Measurements from ENCODE around the gene SCIMP. TPM values are rescaled to one million over a fixed set of nuclear protein-coding genes. Genes with fewer than 3 reads are reported as not detected.

The SCIMP gene
- total and polyA plus RNA-seq, 2 of the 4 experiments (the other 2 are of a cell fraction): not detected

GRCh38 chr17:5281814-5282641, 47.4 kb upstream of the SCIMP start, which contains the start of gene RABEP1:
TSS of gene RABEP1 (plus strand) at chr17:5282284. CDS start at chr17:5282487, 203 bp downstream.
- Histone ChIP-seq H2BK15ac (ENCODE audit: low read depth, low read length) (peak within 1 kb of the TSS; percentile 21; the same call in 1 of the 3 replicates), H4K20me1 (ENCODE audit: insufficient read depth, low read length) (peaks cover 30% of the 10 kb centered on the region), H3K9ac (ENCODE audit: low read depth, low read length) (peak within 1 kb of the TSS; percentile 95), H4K91ac (ENCODE audit: insufficient read depth, low read depth, low read length) (no peak within 1 kb of the TSS), H2BK120ac (ENCODE audit: low read depth, low read length) (no peak within 1 kb of the TSS), H4K5ac (ENCODE audit: low read depth, low read length) (peak within 1 kb of the TSS; percentile 49), H3K23ac (ENCODE audit: low read depth, low read length) (peak within 1 kb of the TSS; percentile 94), H3K56ac (ENCODE audit: extremely low read depth, insufficient read depth, low read length) (peak within 1 kb of the TSS; percentile 42; the same call in 1 of the 2 replicates), H3K4ac (ENCODE audit: low read depth, low read length) (peak within 1 kb of the TSS; percentile 76; the same call in 1 of the 2 replicates), H3K9me1 (ENCODE audit: insufficient read depth, low read length) (peaks cover 9% of the 10 kb centered on the region; the same call in 1 of the 2 replicates), H3K4me3 (ENCODE audit: insufficient read depth, low read depth, low read length) (peak within 1 kb of the TSS; percentile 82), H3K9me3 (ENCODE audit: control insufficient read depth, insufficient read depth, low read length) (no peaks in the 10 kb centered on the region), H2AK9ac (replicated peaks; ENCODE audit: low read depth, low read length, poor library complexity) (peak within 1 kb of the TSS; percentile 11), H3K27me3 (ENCODE audit: control insufficient read depth, insufficient read depth, low read length) (no peaks in the 10 kb centered on the region), H3K79me1 (ENCODE audit: low read depth in 1 of 2, low read length in 2 of 2) (peaks cover 16 to 31% of the 10 kb centered on the region in 2 experiments), H3K18ac (ENCODE audit: low read depth, low read length) (peak within 1 kb of the TSS; percentile 56; the same call in 1 of the 2 replicates), H4K8ac (ENCODE audit: low read depth in 2 of 2, low read length in 2 of 2) (peak within 1 kb of the TSS; percentile 69 to 84), H3K14ac (replicated peaks; ENCODE audit: low read depth, low read length) (peak within 1 kb of the TSS; percentile 79), H2AFZ (replicated peaks; ENCODE audit: low read length, poor library complexity) (peak within 1 kb of the TSS; percentile 91), H3K4me2 (ENCODE audit: low read depth, low read length) (peak within 1 kb of the TSS; percentile 100), H3K4me1 (ENCODE audit: control insufficient read depth, insufficient read depth, low read length) (peaks cover 6% of the 10 kb centered on the region), H2BK5ac (ENCODE audit: low read depth, low read length, poor library complexity, severe bottlenecking) (peak within 1 kb of the TSS; percentile 31), H3K27ac (ENCODE audit: insufficient read depth, low read length) (peak within 1 kb of the TSS; percentile 61), H2BK20ac (ENCODE audit: low read depth, low read length) (no peak within 1 kb of the TSS), H2AK5ac (ENCODE audit: low read depth, low read length) (peak within 1 kb of the TSS; percentile 80), H3K36me3 (ENCODE audit: control insufficient read depth, insufficient read depth, low read length) (no peaks in the 10 kb centered on the region; the same call in none of the 2 replicates)
- dilution Hi-C loops (cut with HindIII; ENCODE audit: low sequenced_read_pairs, unreplicated experiment): no loop called here
- CTCF ChIA-PET: interaction anchor here (0.7 kb wide), 1 partner anchor 18 kb away, joined by 3 read pairs; no protein-coding TSS in a partner anchor
- peak; percentile 88 for DNase-seq
- TF ChIP-seq BHLHE40 (IDR thresholded peaks at IDR 0.05; ENCODE audit: low read depth, low read length) (peak; percentile 96), ELK1 (IDR thresholded peaks at IDR 0.05; ENCODE audit: borderline replicate concordance, low read depth, low read length) (no peak), USF2 (IDR thresholded peaks at IDR 0.05; ENCODE audit: low read depth, low read length) (peak; percentile 95), MAZ (IDR thresholded peaks at IDR 0.05; ENCODE audit: borderline replicate concordance, low read depth, low read length) (peak; percentile 84; the same call in 1 of the 2 replicates), POLR2A (IDR thresholded peaks at IDR 0.05; ENCODE audit: low read depth, low read length) (peak; percentile 83), FOS (IDR thresholded peaks at IDR 0.05; ENCODE audit: low read depth, low read length) (no peak), MAFK (IDR thresholded peaks at IDR 0.05; ENCODE audit: low read depth, low read length) (no peak)
- BruUV-seq (replicated peaks): no TSS peak
- POLR2A ChIA-PET (ENCODE audit: unreplicated experiment): interaction anchor here (0.6 kb wide), 2 partner anchors 16 to 19 kb away, joined by 3 to 4 read pairs; no protein-coding TSS in a partner anchor
- WGBS, 2 experiments (ENCODE audit: extremely low coverage in 2 of 2, insufficient read length in 1 of 2): 1% methylated on average over 41 of the region's 98 CpGs; no CpG with 5 or more reads in 1 of the 2 experiments
- peak; percentile 94 for ATAC-seq (ENCODE audit: low read depth)
- intact Hi-C loops (cut with micrococcal nuclease): loop anchor here (10.0 kb wide), 1 partner anchor 133 kb away; the partner anchor contains the start of gene NUP88
- in situ Hi-C loops (cut with MboI; ENCODE audit: low sequenced_read_pairs): no loop called here

Measured in IMR-90 (cell line).